Measurements from ENCODE around the gene SLC9A9.
A peak's percentile ranks its signal among the peaks of the same experiment; 100 is the strongest.
"Not testable (repeated sequence)": the region's sequence is repeated elsewhere in the genome, so short reads cannot be mapped to it uniquely, and the experiment has no call there.

Gene SLC9A9

DNA sequence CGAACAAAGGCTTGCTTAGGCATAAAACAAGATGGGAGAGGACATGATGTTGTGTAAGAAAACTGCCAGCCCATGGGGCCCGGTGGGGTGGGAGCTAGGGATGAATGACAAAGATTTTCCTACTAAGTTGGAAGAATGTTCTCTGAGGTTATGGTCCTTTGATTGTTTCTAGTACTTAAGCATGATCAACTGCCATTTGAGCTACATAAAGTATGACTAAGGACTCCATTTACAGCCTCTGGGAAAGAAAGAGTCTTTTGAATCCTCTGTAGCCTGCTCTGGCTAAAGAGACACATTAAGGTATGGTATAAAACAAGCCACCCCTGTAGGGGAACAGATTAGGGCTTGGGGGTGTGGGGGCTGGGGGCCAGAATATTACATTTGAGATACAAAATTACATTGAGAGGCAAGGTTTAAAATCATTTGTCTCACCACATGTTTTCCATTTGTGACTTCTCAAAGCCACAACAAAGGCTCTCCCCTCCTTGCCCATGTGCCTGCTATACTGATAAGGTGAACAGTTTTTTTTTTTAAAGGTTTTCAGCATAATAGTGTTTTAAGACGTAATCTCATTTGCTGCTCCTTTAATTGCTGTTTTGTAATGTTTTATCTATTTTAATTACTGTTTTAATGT is 405.3 kb downstream of the SLC9A9 start:
- no peak for DNase-seq (ENCODE audit: low spot score)

DNA sequence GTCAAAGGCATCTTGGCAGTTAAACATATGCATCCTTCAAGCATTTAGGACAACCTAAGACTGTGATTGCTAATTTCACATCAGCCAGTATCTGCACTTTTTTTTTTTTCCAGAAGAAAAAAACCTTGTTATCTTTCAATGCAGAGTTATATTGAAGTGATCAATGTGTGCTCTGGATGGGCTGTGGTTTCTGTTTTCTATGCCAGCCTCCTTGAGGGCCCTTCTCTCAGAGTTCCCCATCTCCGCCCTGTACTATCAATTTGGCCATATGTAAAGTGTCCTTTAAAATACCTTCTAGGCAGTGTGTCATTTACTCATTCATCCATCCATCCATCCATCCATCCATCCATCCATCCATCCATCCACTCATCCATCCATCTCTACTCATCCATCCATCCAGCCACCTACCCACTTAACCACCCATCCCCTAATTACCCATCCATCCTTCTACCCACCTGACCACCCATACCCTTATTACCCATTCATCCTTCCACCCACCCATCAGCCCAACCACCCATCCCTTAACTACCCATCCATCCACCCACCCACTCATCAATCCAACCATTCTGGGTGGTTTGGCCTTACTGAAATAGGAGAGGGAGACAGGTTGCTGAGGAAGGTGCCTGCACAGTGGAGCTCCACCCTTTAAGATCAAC is 406.6 kb downstream of the SLC9A9 start:
- TF ChIP-seq, protein P1, sequence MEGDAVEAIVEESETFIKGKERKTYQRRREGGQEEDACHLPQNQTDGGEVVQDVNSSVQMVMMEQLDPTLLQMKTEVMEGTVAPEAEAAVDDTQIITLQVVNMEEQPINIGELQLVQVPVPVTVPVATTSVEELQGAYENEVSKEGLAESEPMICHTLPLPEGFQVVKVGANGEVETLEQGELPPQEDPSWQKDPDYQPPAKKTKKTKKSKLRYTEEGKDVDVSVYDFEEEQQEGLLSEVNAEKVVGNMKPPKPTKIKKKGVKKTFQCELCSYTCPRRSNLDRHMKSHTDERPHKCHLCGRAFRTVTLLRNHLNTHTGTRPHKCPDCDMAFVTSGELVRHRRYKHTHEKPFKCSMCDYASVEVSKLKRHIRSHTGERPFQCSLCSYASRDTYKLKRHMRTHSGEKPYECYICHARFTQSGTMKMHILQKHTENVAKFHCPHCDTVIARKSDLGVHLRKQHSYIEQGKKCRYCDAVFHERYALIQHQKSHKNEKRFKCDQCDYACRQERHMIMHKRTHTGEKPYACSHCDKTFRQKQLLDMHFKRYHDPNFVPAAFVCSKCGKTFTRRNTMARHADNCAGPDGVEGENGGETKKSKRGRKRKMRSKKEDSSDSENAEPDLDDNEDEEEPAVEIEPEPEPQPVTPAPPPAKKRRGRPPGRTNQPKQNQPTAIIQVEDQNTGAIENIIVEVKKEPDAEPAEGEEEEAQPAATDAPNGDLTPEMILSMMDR (IDR thresholded peaks at IDR 0.05; ENCODE audit: extremely low read depth, missing control alignments): no peak
- DNase-seq (ENCODE audit: low spot score): no peak

More for the DNA sequence above, 405.3 kb downstream of the SLC9A9 start:
- TF ChIP-seq, protein P1 (IDR thresholded peaks at IDR 0.05; ENCODE audit: extremely low read depth, missing control alignments): no peak

DNA sequence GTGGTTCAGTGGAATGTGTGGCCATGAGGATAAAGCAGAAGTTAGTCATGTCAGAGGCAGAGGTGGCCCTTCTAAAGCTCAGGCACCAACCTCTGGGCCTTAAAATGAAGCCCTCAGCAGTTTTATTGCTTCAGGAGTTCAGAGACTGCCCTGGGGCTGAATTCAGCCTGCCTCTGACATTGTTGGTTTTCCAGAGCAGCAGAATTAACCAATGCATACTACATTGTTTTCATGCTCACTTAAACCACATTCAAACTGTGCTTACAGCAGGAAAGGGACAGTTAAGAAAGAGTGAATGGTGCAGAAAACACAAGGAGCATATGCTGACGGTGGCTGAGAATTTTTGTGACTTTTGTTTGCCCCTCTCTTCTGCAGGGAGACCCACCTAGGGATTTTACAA is 408.5 kb downstream of the SLC9A9 start:
- DNase-seq (ENCODE audit: low spot score): no peak
- TF ChIP-seq, protein P1 (IDR thresholded peaks at IDR 0.05; ENCODE audit: extremely low read depth, missing control alignments): no peak

DNA sequence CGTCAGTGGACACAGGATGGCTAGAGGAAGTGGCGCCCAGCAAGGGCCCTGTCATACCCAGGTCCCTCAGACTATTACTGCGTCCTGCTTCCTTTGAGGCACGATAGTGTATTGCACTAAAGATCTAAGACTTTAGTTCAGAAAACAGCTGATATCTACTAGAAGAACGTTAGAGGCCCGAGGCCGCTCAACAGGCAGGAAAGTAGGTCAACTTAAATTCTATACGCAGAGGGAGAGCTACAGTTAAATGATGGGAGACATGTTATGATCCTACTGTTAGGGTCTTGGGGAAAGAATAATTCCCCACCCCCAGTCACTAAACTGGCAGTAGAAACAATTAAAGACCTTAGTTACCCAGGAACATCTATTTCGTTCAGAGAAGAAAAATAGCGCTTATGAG is 410.9 kb downstream of the SLC9A9 start:
- TF ChIP-seq, protein P1 (IDR thresholded peaks at IDR 0.05; ENCODE audit: extremely low read depth, missing control alignments): no peak
- DNase-seq (ENCODE audit: low spot score): no peak

DNA sequence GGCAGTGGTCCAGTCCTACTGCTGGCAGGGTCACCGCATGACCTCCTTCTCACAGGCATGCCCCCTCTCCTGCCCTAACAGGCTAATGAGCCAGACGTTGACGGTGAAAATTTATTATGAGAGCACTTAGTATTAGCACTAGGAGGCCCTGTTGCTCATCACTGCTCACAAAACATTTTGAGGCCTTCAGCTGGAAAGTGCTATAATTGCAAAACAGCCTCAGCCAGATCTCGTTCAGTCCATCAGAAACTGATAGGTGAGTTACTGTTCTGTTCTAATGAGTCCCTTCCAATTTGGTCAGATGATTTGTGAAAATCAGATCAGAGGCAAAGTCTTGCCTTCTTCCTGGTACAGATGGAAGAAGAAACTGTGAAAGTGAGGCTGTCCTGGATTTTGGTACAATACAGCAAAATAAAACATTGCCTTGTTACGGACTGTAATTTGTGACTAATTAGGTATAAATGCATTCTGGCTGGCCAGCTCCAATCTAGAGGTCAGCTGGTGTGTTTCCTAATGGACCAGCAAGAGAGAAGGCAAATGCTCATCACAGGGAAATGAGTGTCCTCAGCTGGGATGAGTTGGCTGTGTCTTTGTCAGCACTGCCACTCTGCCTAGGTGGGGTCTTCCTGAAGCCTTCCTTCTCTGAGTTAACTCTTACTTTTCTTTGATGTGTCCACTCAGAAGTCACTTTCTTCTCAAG is 411.9 kb downstream of the SLC9A9 start:
- TF ChIP-seq, protein P1 (IDR thresholded peaks at IDR 0.05; ENCODE audit: extremely low read depth, missing control alignments): no peak
- DNase-seq (ENCODE audit: low spot score): no peak

DNA sequence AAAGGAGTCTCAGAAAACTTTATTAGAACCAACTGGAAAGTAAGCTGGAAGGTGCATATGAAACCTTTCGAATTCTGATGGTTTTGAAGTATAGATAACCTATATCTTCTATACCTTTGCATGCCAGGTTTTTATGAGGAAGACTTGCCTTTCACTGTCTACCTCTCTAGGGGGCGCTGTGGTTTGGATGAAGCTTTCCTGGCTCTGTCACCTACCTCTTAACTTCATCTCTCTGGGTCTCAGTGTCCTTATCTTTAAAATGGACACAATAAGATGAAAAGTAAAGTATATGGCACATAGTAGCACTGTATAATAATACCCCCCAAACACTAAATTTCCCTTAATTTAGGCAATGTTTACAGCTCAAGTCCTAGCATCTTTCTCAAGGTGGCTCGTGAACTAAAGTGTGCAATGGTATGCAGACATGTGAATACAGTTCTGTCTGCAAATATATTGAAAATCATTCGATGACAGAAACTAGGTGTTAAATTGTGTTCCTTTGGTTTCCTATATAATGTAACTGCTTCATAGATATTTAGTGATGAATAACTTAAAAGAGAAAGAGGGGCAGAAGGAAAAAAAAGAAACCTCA is 414.4 kb downstream of the SLC9A9 start:
- TF ChIP-seq, protein P1 (IDR thresholded peaks at IDR 0.05; ENCODE audit: extremely low read depth, missing control alignments): peak; percentile 58
- DNase-seq (ENCODE audit: low spot score): peak; percentile 24

DNA sequence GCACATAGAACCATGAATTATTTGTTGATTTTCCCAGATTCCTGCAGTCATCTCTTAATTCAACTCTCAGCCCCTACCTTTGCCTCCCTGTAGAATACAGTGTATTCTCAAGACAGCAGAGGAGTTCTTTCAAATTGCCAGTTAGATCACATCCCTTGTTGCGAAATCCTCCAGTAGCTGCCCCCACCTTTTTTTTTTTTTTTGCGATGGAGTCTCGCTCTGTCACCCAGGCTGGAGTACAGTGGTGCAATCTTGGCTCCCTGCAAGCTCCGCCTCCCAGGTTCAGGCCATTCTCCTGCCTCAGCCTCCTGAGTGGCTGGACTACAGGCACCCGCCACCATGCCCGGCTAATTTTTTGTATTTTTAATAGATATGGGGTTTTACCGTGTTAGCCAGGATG is 417.0 kb downstream of the SLC9A9 start:
- DNase-seq (ENCODE audit: low spot score): not testable (repeated sequence)

Measured in GM20000 (cell line).